NB4 (cell line): Measurements from ENCODE around the gene SNX22.

Source experiments
- POLR2A ChIP-seq: IDR thresholded peaks from 2 replicates; pipeline ENCODE4 v1.6.1; 2011; ENCODE audit warnings: mild to moderate bottlenecking; ENCODE audit not compliant: insufficient read length; ENCODE audit errors: extremely low read depth
- TF ChIP-seq, protein P1 (sequence below): IDR thresholded peaks from one replicate; pipeline ENCODE4 v1.5.1; 2012; ENCODE audit warnings: low read depth, low read length

DNA sequence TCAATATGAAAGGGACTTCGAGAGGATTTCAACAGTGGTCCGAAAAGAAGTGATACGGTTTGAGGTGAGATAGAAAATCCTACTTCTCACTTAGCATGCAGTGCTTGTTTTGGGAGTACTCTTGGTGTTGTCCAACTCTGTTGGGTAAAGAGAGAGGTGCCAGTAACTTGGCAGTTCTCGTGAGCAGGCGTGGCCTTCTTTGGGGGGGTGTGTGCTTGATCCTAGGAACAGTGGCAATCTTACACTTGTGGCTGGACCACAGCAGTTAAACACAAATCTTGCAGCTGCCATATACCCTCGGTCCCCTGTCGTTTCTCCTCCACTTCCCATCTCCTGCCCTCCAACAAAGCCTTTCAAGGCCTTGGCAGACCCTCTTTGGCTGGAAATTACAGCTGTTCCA, 15.2 kb upstream of the SNX22 start:
- TF ChIP-seq, protein P1, sequence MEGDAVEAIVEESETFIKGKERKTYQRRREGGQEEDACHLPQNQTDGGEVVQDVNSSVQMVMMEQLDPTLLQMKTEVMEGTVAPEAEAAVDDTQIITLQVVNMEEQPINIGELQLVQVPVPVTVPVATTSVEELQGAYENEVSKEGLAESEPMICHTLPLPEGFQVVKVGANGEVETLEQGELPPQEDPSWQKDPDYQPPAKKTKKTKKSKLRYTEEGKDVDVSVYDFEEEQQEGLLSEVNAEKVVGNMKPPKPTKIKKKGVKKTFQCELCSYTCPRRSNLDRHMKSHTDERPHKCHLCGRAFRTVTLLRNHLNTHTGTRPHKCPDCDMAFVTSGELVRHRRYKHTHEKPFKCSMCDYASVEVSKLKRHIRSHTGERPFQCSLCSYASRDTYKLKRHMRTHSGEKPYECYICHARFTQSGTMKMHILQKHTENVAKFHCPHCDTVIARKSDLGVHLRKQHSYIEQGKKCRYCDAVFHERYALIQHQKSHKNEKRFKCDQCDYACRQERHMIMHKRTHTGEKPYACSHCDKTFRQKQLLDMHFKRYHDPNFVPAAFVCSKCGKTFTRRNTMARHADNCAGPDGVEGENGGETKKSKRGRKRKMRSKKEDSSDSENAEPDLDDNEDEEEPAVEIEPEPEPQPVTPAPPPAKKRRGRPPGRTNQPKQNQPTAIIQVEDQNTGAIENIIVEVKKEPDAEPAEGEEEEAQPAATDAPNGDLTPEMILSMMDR = no peak
- no peak for TF ChIP-seq POLR2A
